ENCODE results near the gene PYDC2. TPM values are rescaled to one million over a fixed set of nuclear protein-coding genes. Genes with fewer than 3 reads are reported as not detected.

PYDC2 gene
- total and polyA plus RNA-seq, 10 of the 15 experiments (the other 5 are each of a cell fraction or from before 2014, with no cell fraction given) = not detected

DNA sequence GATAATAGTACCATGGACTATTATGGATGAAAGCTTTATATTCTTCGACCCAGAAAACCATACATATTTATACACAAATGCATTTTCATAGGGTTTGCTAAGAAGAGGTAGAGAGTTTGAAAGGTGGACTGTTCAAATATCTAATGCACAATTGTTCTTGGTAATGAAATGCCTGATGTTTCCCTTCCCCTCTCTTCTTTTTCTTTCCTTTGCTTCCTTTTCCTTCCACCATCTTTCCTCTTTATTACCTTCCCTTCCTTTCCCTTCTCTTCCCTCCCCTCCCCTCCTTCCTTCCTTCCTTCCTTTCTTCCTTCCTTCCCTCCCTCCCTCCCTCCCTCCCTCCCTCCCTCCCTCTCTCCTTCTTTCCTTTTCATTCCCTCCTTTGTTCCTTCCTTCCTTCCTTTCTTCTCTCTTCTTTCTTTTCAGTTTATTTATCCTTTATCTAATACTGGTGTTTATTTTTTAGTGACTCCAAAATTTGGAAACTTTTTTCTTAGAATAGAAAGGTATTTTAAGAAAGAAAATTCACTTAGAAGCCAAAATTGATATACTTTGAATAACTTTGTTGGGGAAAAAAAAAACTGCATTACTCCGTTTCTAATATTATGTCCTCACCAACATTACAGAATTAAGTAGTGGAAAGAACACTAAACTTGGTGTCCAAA lies 22.7 kb upstream of the PYDC2 start:
- Histone ChIP-seq H3K9ac (ENCODE audit: control insufficient read depth, insufficient read depth, low read length) (no peak overlapping the region), H3K9me3 (replicated peaks; ENCODE audit: control insufficient read depth, insufficient read depth, low read length) (no peaks in the 10 kb centered on the region), H3K4me3 (no peak overlapping the region), H3K27me3 (replicated peaks in 1 of 2; ENCODE audit: control insufficient read depth in 2 of 2, insufficient read depth in 2 of 2, low read length in 1 of 2) (no peaks in the 10 kb centered on the region; a peak in 1 of 4 replicates), H2AFZ (ENCODE audit: control insufficient read depth, low read depth, low read length) (no peak overlapping the region), H3K36me3 (ENCODE audit: control insufficient read depth in 2 of 2, insufficient read depth in 2 of 2, low read length in 1 of 2) (no peaks in the 10 kb centered on the region), H3K4me1 (ENCODE audit: control insufficient read depth, insufficient read depth, low read length) (no peaks in the 10 kb centered on the region), H3K79me2 (ENCODE audit: control insufficient read depth, insufficient read depth, low read length) (no peaks in the 10 kb centered on the region), H3K4me2 (ENCODE audit: control insufficient read depth, insufficient read depth) (no peak overlapping the region), H3K27ac (ENCODE audit: control insufficient read depth, insufficient read depth) (no peak overlapping the region), H4K20me1 (ENCODE audit: control insufficient read depth, insufficient read depth) (no peaks in the 10 kb centered on the region)
- in situ Hi-C loops (cut with MboI) (no loop called here), intact Hi-C loops (cut with micrococcal nuclease; ENCODE audit: unreplicated experiment) (no loop called here)
- ChIA-PET SMC1A (ENCODE audit: uncharacterized antibody, unreplicated experiment) (no interaction called here), RAD21 (ENCODE audit: unreplicated experiment) (no interaction called here), POLR2A (no interaction called here), CTCF (no interaction called here)
- ATAC-seq = no peak
- no peak for DNase-seq (ENCODE audit: low read depth, low spot score)
- BruUV-seq (replicated peaks) = no TSS peak
- WGBS (ENCODE audit: insufficient coverage, insufficient replicate concordance, low lambda C conversion rate, missing lambda C conversion rate) = 19% methylated on average over 2 of the region's 2 CpGs
- TF ChIP-seq CREB1 (IDR thresholded peaks at IDR 0.05; ENCODE audit: low read depth) (no peak), USF1 (IDR thresholded peaks at IDR 0.05; ENCODE audit: borderline replicate concordance, extremely low read length, insufficient read depth, low read depth, low read length) (no peak), RBBP5 (conservative IDR thresholded peaks at IDR 0.05) (no peak), SMAD1 (IDR thresholded peaks at IDR 0.05; ENCODE audit: low read depth, partially characterized antibody) (no peak), MTA3 (IDR thresholded peaks at IDR 0.05; ENCODE audit: borderline replicate concordance, low read length) (no peak), STAT3 (IDR thresholded peaks at IDR 0.05; ENCODE audit: low read depth, low read length) (no peak), BCL11A (IDR thresholded peaks at IDR 0.05; ENCODE audit: low read depth, low read length) (no peak), ZNF622 (IDR thresholded peaks at IDR 0.05) (no peak), HDAC2 (IDR thresholded peaks at IDR 0.05) (no peak), SREBF2 (IDR thresholded peaks at IDR 0.05; ENCODE audit: low read length) (no peak), MYB (IDR thresholded peaks at IDR 0.05; ENCODE audit: borderline replicate concordance, low read depth, low read length) (no peak), IKZF1 (conservative IDR thresholded peaks at IDR 0.05) (no peak), IKZF2 (IDR thresholded peaks at IDR 0.05) (no peak), SREBF1 (IDR thresholded peaks at IDR 0.05; ENCODE audit: low read length) (no peak), E4F1 (IDR thresholded peaks at IDR 0.05; ENCODE audit: borderline replicate concordance, partially characterized antibody) (no peak), BMI1 (IDR thresholded peaks at IDR 0.05; ENCODE audit: borderline replicate concordance) (no peak), SRF (IDR thresholded peaks at IDR 0.05; ENCODE audit: low read depth in 2 of 2, low read length in 2 of 2) (no peak), CTCF (IDR thresholded peaks at IDR 0.05 in 2 of 3, conservative IDR thresholded peaks at IDR 0.05 in 1 of 3; ENCODE audit: control insufficient read depth in 2 of 3, extremely low read depth in 1 of 3, insufficient read depth in 1 of 3, low read depth in 3 of 3, low read length in 3 of 3) (no peak), CHD2 (IDR thresholded peaks at IDR 0.05; ENCODE audit: borderline replicate concordance, low read depth, low read length) (no peak)
- no peak for FAIRE-seq

Data from GM12878 (cell line).